Measurements from ENCODE around the gene PKIB. TPM values are rescaled to one million over a fixed set of nuclear protein-coding genes. Genes with fewer than 3 reads are reported as not detected.

PKIB gene
- total and polyA plus RNA-seq, 9 donors, result 0.36 to 2.7 (median 0.98) TPM; not detected in 1

DNA sequence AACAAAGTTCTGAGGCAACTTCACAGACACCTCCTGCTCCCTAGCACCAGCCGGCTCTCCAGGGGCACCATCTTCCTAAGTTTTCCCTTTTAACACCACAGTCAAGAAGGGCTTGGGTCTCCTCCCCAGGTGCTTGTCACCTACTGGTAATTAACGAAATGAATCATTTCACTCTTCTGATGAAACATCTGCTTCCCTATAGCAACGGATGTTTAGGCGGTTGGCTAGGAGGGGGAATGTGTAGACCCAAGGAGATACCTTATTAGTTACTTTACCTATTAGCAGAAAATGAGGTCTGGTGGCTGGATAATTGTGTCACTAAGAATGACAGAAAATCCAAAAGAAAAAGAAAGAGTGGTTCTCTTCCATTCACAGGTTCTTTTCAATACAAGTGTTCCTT is 123.1 kb downstream of the PKIB start:
- Histone ChIP-seq H3K4me1 (ENCODE audit: insufficient read depth) (no peaks in the 10 kb centered on the region), H3K27ac (no peak overlapping the region), H3K36me3 (no peaks in the 10 kb centered on the region), H3K27me3 (no peaks in the 10 kb centered on the region), H3K4me3 (no peak overlapping the region), H3K9me3 (no peaks in the 10 kb centered on the region)
- WGBS, 3 donors, result 78 to 87% (median 85%) methylated on average over 4 of the region's 4 CpGs
- DNase-seq, result no peak
- no peak for TF ChIP-seq EP300 (IDR thresholded peaks at IDR 0.05)
- intact Hi-C loops (cut with DNase I), result loop anchor here (5.0 to 10.0 kb wide), 4 partner anchors 102 to 584 kb away; no protein-coding TSS in a partner anchor

- TF ChIP-seq, protein P1, sequence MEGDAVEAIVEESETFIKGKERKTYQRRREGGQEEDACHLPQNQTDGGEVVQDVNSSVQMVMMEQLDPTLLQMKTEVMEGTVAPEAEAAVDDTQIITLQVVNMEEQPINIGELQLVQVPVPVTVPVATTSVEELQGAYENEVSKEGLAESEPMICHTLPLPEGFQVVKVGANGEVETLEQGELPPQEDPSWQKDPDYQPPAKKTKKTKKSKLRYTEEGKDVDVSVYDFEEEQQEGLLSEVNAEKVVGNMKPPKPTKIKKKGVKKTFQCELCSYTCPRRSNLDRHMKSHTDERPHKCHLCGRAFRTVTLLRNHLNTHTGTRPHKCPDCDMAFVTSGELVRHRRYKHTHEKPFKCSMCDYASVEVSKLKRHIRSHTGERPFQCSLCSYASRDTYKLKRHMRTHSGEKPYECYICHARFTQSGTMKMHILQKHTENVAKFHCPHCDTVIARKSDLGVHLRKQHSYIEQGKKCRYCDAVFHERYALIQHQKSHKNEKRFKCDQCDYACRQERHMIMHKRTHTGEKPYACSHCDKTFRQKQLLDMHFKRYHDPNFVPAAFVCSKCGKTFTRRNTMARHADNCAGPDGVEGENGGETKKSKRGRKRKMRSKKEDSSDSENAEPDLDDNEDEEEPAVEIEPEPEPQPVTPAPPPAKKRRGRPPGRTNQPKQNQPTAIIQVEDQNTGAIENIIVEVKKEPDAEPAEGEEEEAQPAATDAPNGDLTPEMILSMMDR (IDR thresholded peaks at IDR 0.05), result no peak
- TF ChIP-seq EP300 (IDR thresholded peaks at IDR 0.05) (no peak), POLR2A (IDR thresholded peaks at IDR 0.05) (no peak)
- DNase-seq, result no peak
- Histone ChIP-seq H3K4me3 (no peak overlapping the region), H3K27me3 (no peaks in the 10 kb centered on the region), H3K36me3 (no peaks in the 10 kb centered on the region), H3K4me1 (ENCODE audit: insufficient read depth) (no peaks in the 10 kb centered on the region), H3K27ac (no peak overlapping the region), H3K9me3 (no peaks in the 10 kb centered on the region)
- WGBS, 3 donors, result 23 to 34% (median 32%) methylated on average over 10 of the region's 10 CpGs
- intact Hi-C loops (cut with DNase I), result loop anchor here (5.0 to 10.0 kb wide), 4 partner anchors 100 to 583 kb away; no protein-coding TSS in a partner anchor
These were observed 124.6 kb downstream of the PKIB start for GRCh38 chr6:122734529-122735395.

DNA sequence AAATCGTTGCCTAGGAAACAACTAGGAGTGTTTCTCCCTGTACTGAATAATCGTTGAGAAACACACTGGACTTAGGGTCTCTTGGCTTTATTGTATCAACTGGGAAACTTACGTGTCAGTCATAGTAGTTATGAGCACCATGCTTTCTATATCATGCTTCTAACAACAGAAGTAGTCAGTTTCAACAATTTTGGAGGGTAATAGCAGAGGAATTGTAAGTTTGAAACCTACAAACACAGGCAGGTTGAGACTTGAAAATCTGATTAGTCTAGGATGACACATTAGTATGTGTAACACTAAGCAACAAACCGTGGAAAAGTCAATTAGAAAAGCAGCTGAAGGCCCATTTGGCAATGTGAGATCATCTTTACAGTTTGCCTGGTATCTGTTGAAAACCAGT is 125.4 kb downstream of the PKIB start:
- WGBS, 3 donors, result 51 to 63% (median 62%) methylated on average over 4 of the region's 4 CpGs
- intact Hi-C loops (cut with DNase I), result loop anchor here in 2 of 4 donors (10.0 kb wide), 2 partner anchors 99 to 579 kb away; no protein-coding TSS in a partner anchor

GRCh38 chr6:122736163-122736562 is 126.0 kb downstream of the PKIB start:
- H3K27me3 ChIP-seq, result no peaks in the 10 kb centered on the region
- TF ChIP-seq EP300 (IDR thresholded peaks at IDR 0.05) (no peak), POLR2A (IDR thresholded peaks at IDR 0.05) (no peak)
- TF ChIP-seq, protein P1 (IDR thresholded peaks at IDR 0.05), result no peak
- no peaks in the 10 kb centered on the region for H3K36me3 ChIP-seq
- no peaks in the 10 kb centered on the region for H3K9me3 ChIP-seq
- intact Hi-C loops (cut with DNase I), result loop anchor here in 2 of 4 donors (10.0 kb wide), 2 partner anchors 99 to 579 kb away; no protein-coding TSS in a partner anchor
- no peak overlapping the region for H3K27ac ChIP-seq
- 34 to 57% (median 45%) methylated on average over 4 of the region's 4 CpGs for WGBS, 3 donors
- H3K4me1 ChIP-seq (ENCODE audit: insufficient read depth), result no peaks in the 10 kb centered on the region
- H3K4me3 ChIP-seq, result no peak overlapping the region
- DNase-seq, result no peak

More for the DNA sequence above, 125.4 kb downstream of the PKIB start:
- no peak for DNase-seq
- no peaks in the 10 kb centered on the region for H3K27me3 ChIP-seq
- no peaks in the 10 kb centered on the region for H3K4me1 ChIP-seq (ENCODE audit: insufficient read depth)
- H3K4me3 ChIP-seq, result no peak overlapping the region
- H3K9me3 ChIP-seq, result no peaks in the 10 kb centered on the region
- no peaks in the 10 kb centered on the region for H3K36me3 ChIP-seq
- TF ChIP-seq POLR2A (IDR thresholded peaks at IDR 0.05), result no peak
- TF ChIP-seq, protein P1 (IDR thresholded peaks at IDR 0.05), result no peak
- no peak for TF ChIP-seq EP300 (IDR thresholded peaks at IDR 0.05)
- H3K27ac ChIP-seq, result no peak overlapping the region

- Histone ChIP-seq H3K27ac (no peak overlapping the region), H3K9me3 (no peaks in the 10 kb centered on the region), H3K27me3 (no peaks in the 10 kb centered on the region), H3K4me3 (no peak overlapping the region), H3K36me3 (no peaks in the 10 kb centered on the region), H3K4me1 (ENCODE audit: insufficient read depth) (no peaks in the 10 kb centered on the region)
- DNase-seq, result no peak
- WGBS, 3 donors, result 12 to 29% (median 22%) methylated on average over 3 of the region's 3 CpGs
- TF ChIP-seq EP300 (IDR thresholded peaks at IDR 0.05) (no peak), POLR2A (IDR thresholded peaks at IDR 0.05) (no peak)
- TF ChIP-seq, protein P1 (IDR thresholded peaks at IDR 0.05), result no peak
- intact Hi-C loops (cut with DNase I), result loop anchor here in 2 of 4 donors (10.0 kb wide), 2 partner anchors 98 to 578 kb away; no protein-coding TSS in a partner anchor
These were observed 126.4 kb downstream of the PKIB start for GRCh38 chr6:122736616-122737015.

Measured in ovary (tissue), 9 donors.